Bronchial epithelial cell (primary cell): ENCODE results near the gene RNF141. TPM values are rescaled to one million over a fixed set of nuclear protein-coding genes. Genes with fewer than 3 reads are reported as not detected.

Experiments
- DNase-seq: peaks from one replicate; pipeline ENCODE4 v3.0.0-alpha.2; 2010; ENCODE audit warnings: low read depth
- FAIRE-seq: peaks from 2 replicates; lab custom pipeline; 2011; peaks lifted over from hg19 to GRCh38; lab: Jason Lieb, UNC
- H3K27me3 ChIP-seq: 2 replicates; pipeline ENCODE4 v1.5.1; 2011; ENCODE audit warnings: low read length; ENCODE audit not compliant: control insufficient read depth, insufficient read depth
- H3K36me3 ChIP-seq: 2 replicates; pipeline ENCODE4 v1.5.1; 2011; ENCODE audit warnings: low read length; ENCODE audit not compliant: control insufficient read depth, insufficient read depth
- H3K4me3 ChIP-seq: 2 replicates; pipeline ENCODE4 v1.5.1; 2011; ENCODE audit warnings: mild to moderate bottlenecking, low read depth, low read length, control low read depth
- total RNA-seq: library from RNA; depleted of rRNA; stranded (reverse); fragments of >200 nt; gene quantifications from 2 replicates; pipeline ENCODE4 v1.2.1, GENCODE V29; 2014
- TF ChIP-seq, protein P1 (sequence below): IDR thresholded peaks from 2 replicates; pipeline ENCODE4 v1.5.1; 2011; ENCODE audit warnings: mild to moderate bottlenecking, moderate library complexity, low read length, control low read depth, inconsistent platforms; ENCODE audit not compliant: insufficient read depth, severe bottlenecking

Gene RNF141
- total RNA-seq, 1 donor from 2014 or later: 71.9 TPM

DNA sequence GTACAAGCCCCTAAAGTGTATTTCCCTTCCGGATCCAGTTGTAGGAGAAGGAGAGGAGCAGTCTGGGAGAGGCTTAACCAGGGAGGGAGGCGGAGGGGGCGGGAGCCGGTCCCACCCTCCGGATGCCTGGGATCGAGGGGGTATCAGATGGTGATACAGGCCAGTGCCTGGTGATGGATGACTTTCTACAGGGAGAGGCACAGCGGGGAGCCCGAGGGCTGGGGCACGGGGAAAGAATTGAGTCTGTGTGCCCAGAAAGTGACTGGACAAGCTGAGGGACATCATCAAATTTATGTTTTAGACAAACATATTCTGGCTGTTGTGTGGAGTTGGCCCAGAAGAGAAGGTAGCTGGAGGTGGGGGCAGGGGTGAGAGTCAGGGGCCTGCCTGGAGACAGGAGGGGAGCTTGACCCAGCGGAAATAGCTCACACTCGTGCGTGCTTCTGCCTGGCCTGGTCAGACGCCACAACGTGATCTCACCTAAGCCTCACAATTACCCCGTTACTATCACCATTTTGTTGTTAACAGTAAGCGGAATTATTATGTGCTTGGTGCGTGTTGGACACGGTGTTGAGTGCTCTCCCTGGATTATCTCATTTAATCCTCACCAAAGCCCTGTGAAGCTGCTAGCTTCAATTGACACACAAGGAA, 43.5 kb downstream of the RNF141 start:
- H3K27me3 ChIP-seq: no peaks in the 10 kb centered on the region
- FAIRE-seq (no peak), DNase-seq (no peak)
- TF ChIP-seq, protein P1, sequence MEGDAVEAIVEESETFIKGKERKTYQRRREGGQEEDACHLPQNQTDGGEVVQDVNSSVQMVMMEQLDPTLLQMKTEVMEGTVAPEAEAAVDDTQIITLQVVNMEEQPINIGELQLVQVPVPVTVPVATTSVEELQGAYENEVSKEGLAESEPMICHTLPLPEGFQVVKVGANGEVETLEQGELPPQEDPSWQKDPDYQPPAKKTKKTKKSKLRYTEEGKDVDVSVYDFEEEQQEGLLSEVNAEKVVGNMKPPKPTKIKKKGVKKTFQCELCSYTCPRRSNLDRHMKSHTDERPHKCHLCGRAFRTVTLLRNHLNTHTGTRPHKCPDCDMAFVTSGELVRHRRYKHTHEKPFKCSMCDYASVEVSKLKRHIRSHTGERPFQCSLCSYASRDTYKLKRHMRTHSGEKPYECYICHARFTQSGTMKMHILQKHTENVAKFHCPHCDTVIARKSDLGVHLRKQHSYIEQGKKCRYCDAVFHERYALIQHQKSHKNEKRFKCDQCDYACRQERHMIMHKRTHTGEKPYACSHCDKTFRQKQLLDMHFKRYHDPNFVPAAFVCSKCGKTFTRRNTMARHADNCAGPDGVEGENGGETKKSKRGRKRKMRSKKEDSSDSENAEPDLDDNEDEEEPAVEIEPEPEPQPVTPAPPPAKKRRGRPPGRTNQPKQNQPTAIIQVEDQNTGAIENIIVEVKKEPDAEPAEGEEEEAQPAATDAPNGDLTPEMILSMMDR: no peak
- H3K36me3 ChIP-seq: peaks cover 36% of the 10 kb centered on the region
- H3K4me3 ChIP-seq: no peak overlapping the region

DNA sequence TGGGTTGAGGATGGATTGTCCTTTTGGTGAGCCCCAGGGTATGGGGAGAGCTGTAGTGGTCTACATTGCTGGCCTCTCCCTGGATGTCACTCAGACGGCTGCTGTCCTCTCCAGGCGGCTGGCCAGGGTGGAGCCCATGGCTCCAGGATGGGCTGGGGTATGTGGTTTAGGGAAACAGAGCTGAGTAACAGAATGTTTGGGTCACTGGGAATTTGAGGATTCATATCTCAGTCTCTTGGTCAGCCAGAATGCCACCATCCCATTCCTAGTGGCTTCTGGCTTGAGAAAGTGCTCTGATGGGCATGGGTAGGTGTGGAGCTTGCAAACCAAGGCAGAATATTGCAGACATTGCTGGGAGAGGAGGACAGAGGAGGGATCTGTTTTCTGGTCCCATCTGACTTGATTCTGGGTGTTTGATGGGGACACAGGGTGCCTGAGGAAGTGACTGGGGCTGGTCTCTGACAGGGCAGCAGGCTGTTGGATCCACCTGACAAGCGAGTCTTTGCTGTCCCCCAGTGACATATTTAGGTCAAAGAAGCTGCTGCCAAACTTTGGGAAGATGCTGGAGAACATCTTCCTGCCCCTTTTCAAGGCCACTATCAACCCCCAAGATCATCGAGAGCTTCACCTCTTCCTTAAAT, 44.6 kb downstream of the RNF141 start:
- Histone ChIP-seq H3K27me3 (no peaks in the 10 kb centered on the region), H3K36me3 (peaks cover 31% of the 10 kb centered on the region), H3K4me3 (no peak overlapping the region)
- TF ChIP-seq, protein P1: no peak
- DNase-seq (no peak), FAIRE-seq (no peak)

DNA sequence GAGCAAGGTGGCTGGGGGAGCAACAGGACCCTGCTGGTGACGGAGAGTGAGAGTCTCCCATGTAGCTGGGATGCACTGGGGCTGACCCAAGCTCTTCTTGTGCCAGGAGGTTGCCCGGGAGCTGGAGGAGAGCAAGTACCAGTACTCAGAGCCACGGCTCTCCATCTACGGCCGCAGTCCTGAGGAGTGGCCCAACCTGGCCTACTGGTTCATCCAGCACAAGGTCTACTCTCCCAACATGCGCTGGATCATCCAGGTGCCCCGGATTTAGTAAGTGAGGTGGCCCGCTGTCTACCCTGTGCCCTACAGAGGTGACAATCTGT, 45.6 kb downstream of the RNF141 start:
- H3K36me3 ChIP-seq: peaks cover 31% of the 10 kb centered on the region
- FAIRE-seq (no peak), DNase-seq (no peak)

DNA sequence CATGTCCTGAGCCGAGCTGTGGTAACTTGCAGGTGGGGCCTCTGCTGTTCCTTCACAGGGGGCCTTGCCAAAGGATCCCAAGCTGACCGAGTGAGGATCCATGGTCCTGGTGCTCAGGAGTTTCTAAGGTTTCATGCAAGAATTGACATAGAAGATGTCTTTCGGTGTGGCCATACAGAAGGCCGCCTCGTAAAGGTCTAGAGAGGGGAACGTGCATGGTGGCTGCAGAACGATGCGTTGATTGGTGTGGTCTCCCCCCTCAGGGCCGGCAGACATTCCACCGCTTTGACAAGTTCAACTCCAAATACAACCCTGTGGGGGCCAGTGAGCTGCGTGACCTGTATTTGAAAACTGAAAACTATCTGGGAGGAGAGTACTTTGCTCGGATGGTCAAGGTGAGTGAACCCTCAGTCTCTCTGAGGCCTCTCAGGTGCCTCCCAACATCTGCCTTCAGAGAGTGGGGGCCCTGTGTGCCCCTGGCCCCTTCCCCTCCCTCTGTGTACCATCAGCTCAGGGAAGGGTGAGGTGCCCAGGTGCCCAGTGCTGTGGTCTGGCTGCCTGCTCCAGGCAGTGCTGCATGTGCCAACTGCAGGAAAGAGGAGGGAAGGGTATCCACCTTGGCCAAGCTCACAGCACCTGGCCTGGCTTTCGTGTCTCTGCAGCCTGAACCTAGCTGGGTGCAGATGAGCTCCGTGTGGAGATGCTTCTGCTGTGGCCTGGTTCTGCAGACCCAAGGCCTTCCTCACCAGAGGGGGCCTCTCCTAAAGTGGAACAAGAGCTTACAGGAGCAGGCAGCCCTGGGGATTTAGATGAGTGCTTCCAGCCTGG, 46.1 kb downstream of the RNF141 start:
- H3K36me3 ChIP-seq: peaks cover 27% of the 10 kb centered on the region
- FAIRE-seq (no peak), DNase-seq (no peak)
- TF ChIP-seq, protein P1: no peak
- no peaks in the 10 kb centered on the region for H3K27me3 ChIP-seq
- H3K4me3 ChIP-seq: no peak overlapping the region

More for the DNA sequence above, 45.6 kb downstream of the RNF141 start:
- H3K27me3 ChIP-seq: no peaks in the 10 kb centered on the region
- no peak overlapping the region for H3K4me3 ChIP-seq
- TF ChIP-seq, protein P1: no peak

DNA sequence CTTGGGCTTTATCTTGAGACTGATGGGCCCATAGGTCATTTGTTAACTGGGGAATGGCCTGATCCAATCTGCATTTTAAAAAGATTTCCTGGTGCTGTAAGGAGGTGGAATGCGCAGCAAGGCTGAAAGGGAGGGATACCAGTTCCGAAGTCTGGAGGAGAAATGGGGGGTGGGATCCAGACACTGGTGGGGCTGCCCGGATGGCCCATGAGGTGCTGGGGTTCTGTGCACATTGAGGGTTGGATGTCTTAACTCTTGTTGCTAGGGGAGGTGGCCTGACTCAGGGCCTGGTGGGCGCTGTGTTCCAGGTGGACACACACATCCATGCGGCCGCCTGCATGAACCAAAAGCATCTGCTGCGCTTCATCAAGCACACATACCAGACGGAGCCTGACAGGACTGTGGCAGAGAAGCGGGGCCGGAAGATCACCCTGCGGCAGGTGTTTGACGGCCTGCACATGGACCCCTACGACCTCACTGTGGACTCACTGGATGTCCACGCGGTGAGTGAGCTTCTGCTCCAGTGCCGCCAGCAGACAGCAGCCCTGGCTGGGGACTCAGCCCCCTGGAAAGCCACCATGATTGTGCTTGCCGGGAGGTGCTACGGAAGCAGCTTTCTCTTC, 47.8 kb downstream of the RNF141 start:
- Histone ChIP-seq H3K4me3 (no peak overlapping the region), H3K27me3 (no peaks in the 10 kb centered on the region), H3K36me3 (peaks cover 21% of the 10 kb centered on the region)
- peak; percentile 80 for FAIRE-seq
- TF ChIP-seq, protein P1: no peak
- DNase-seq: no peak
